PFSK-1 (cell line): ENCODE data around the gene IVD.

ENCODE experiments used
- FOXP2 ChIP-seq: optimal IDR thresholded peaks from 2 replicates; pipeline ENCODE3; 2011; ENCODE audit warnings: borderline replicate concordance, control low read depth, inconsistent platforms; ENCODE audit not compliant: insufficient read depth; ENCODE audit errors: extremely low read length, extremely low read depth
- POLR2AphosphoS5 ChIP-seq: IDR thresholded peaks from 2 replicates; pipeline ENCODE4 v1.6.1; 2012; ENCODE audit warnings: low read depth, mild to moderate bottlenecking, control low read depth, low read length, moderate library complexity
- REST ChIP-seq, 2 experiments: IDR thresholded peaks; 2 replicates each; pipeline versions ENCODE4 v1.6.1 to v1.8.0; 2011 to 2012; ENCODE audit warnings: low read depth in 2 of 2, low read length in 2 of 2, control low read depth in 1 of 2, inconsistent platforms in 1 of 2, mild to moderate bottlenecking in 1 of 2, moderate library complexity in 1 of 2; ENCODE audit not compliant: insufficient read depth in 1 of 2
- SIN3A ChIP-seq: IDR thresholded peaks from 2 replicates; pipeline ENCODE4 v1.6.1; 2012; ENCODE audit warnings: mild to moderate bottlenecking, low read length, moderate library complexity, borderline replicate concordance; ENCODE audit not compliant: insufficient read depth
- TAF1 ChIP-seq: IDR thresholded peaks from 2 replicates; pipeline ENCODE4 v1.6.1; 2012; ENCODE audit warnings: low read length, control low read depth, borderline replicate concordance; ENCODE audit not compliant: insufficient read depth

- TF ChIP-seq POLR2AphosphoS5: peak; percentile 80
- TF ChIP-seq REST (IDR thresholded peaks at IDR 0.05; ENCODE audit: insufficient read depth in 1 of 2, low read depth in 2 of 2, low read length in 2 of 2): peak in 1 of 2 experiments; percentile 13; a peak in 1 of 4 replicates
- peak; percentile 71; the same call in 1 of the 2 replicates for TF ChIP-seq SIN3A
- peak; percentile 81; the same call in 1 of the 2 replicates for TF ChIP-seq TAF1
- peak; percentile 64 for TF ChIP-seq FOXP2
Measured at GRCh38 chr15:40382580-40383456, 22.8 kb upstream of the IVD start, which contains the start of gene KNSTRN.
